Thoracic aorta (tissue), 2 donors: ENCODE data around the gene SLC6A1. TPM values are rescaled to one million over a fixed set of nuclear protein-coding genes. Genes with fewer than 3 reads are reported as not detected.
"Not testable (repeated sequence)": the region's sequence is repeated elsewhere in the genome, so short reads cannot be mapped to it uniquely, and the experiment has no call there.

Experiments used
- ATAC-seq: fragments of 150-250 bp; one replicate; pipeline ENCODE4 v1.8.0; 2017; ENCODE audit warnings: low read depth; ENCODE audit not compliant: insufficient number of reproducible peaks, low FRiP score
- DNase-seq: peaks from one replicate; pipeline ENCODE4 v3.0.0-alpha.2; 2020; ENCODE audit warnings: low spot score
- H3K27ac ChIP-seq, 2 donors: fragments of 200-600 bp; sonication (generic); 1 replicate in 1 of 2; 2 replicates in 1 of 2; pipeline ENCODE4 v1.5.1; 2016; ENCODE audit warnings: mild to moderate bottlenecking in 2 of 2, moderate library complexity in 2 of 2
- H3K27me3 ChIP-seq: fragments of 200-600 bp; sonication (generic); replicated peaks from 2 replicates; pipeline ENCODE4 v1.6.0; 2016; ENCODE audit warnings: mild to moderate bottlenecking; ENCODE audit not compliant: insufficient read depth
- H3K36me3 ChIP-seq: fragments of 200-600 bp; sonication (generic); one replicate; pipeline ENCODE4 v1.5.1; 2016
- H3K4me1 ChIP-seq, 2 donors: fragments of 200-600 bp; sonication (generic); 1 replicate in 1 of 2; 2 replicates in 1 of 2; pipeline versions ENCODE4 v1.5.1 to v1.6.0; 2016; ENCODE audit warnings: low read depth in 2 of 2, mild to moderate bottlenecking in 1 of 2; ENCODE audit not compliant: control insufficient read depth in 1 of 2
- H3K4me3 ChIP-seq: fragments of 200-600 bp; sonication (generic); 2 replicates; pipeline ENCODE4 v1.5.1; 2016; ENCODE audit warnings: mild to moderate bottlenecking
- H3K9me3 ChIP-seq: fragments of 200-600 bp; sonication (generic); 2 replicates; pipeline ENCODE4 v1.5.1; 2016
- CTCF ChIP-seq: fragments of 200-600 bp; sonication (generic); IDR thresholded peaks from one replicate; pipeline ENCODE4 v1.5.1; 2019; ENCODE audit warnings: antibody characterized with exemption
- total RNA-seq, 2 donors: library from RNA; depleted of rRNA; stranded (reverse); fragments of >200 nt; gene quantifications; one replicate each; pipeline versions ENCODE4 v1.1.0 to v1.2.3, GENCODE V29; 2016

SLC6A1 gene
- total RNA-seq, 2 donors from 2014 or later: 1.2 to 4.6 TPM

- DNase-seq (no peak), ATAC-seq (no peak)
- Histone ChIP-seq H3K9me3 (no peaks in the 10 kb centered on the region), H3K27ac (no peak overlapping the region), H3K27me3 (no peaks in the 10 kb centered on the region), H3K4me3 (no peak overlapping the region), H3K4me1 (no peaks in the 10 kb centered on the region), H3K36me3 (no peaks in the 10 kb centered on the region)
- TF ChIP-seq CTCF: no peak
Measured at GRCh38 chr3:11074011-11074410, 81.5 kb downstream of the SLC6A1 start.

- no peak for ATAC-seq
- Histone ChIP-seq H3K4me3 (no peak overlapping the region), H3K4me1 (no peaks in the 10 kb centered on the region), H3K27ac (no peak overlapping the region), H3K9me3 (no peaks in the 10 kb centered on the region), H3K27me3 (no peaks in the 10 kb centered on the region), H3K36me3 (no peaks in the 10 kb centered on the region)
- DNase-seq: no peak
- TF ChIP-seq CTCF: no peak
Measured at GRCh38 chr3:11074451-11074850, 81.9 kb downstream of the SLC6A1 start.

- H3K27ac ChIP-seq, H3K9me3 ChIP-seq, ATAC-seq, H3K27me3 ChIP-seq, DNase-seq, H3K4me1 ChIP-seq, H3K4me3 ChIP-seq, H3K36me3 ChIP-seq: not testable (repeated sequence)
Measured at GRCh38 chr3:11075122-11075521, 82.6 kb downstream of the SLC6A1 start.

- Histone ChIP-seq H3K27ac (no peak overlapping the region), H3K4me3 (no peak overlapping the region), H3K36me3 (no peaks in the 10 kb centered on the region), H3K9me3 (no peaks in the 10 kb centered on the region), H3K4me1 (no peaks in the 10 kb centered on the region), H3K27me3 (no peaks in the 10 kb centered on the region)
- TF ChIP-seq CTCF: no peak
- ATAC-seq (no peak), DNase-seq (no peak)
Measured at GRCh38 chr3:11076711-11077110, 84.2 kb downstream of the SLC6A1 start.

GRCh38 chr3:11077466-11077865 lies 84.9 kb downstream of the SLC6A1 start:
- DNase-seq (no peak), ATAC-seq (no peak)
- TF ChIP-seq CTCF: no peak
- no peaks in the 10 kb centered on the region for H3K27me3 ChIP-seq
- no peaks in the 10 kb centered on the region for H3K4me1 ChIP-seq
- H3K4me3 ChIP-seq: no peak overlapping the region
- no peak overlapping the region for H3K27ac ChIP-seq
- H3K36me3 ChIP-seq: no peaks in the 10 kb centered on the region
- H3K9me3 ChIP-seq: no peaks in the 10 kb centered on the region

- Histone ChIP-seq H3K27me3 (no peaks in the 10 kb centered on the region), H3K4me1 (no peaks in the 10 kb centered on the region), H3K27ac (no peak overlapping the region), H3K4me3 (no peak overlapping the region), H3K9me3 (no peaks in the 10 kb centered on the region), H3K36me3 (no peaks in the 10 kb centered on the region)
- TF ChIP-seq CTCF: no peak
- DNase-seq: no peak
- ATAC-seq: no peak
Measured at GRCh38 chr3:11078826-11079515, 86.4 kb downstream of the SLC6A1 start.
